ENCODE data around the gene ARHGAP4. TPM values are rescaled to one million over a fixed set of nuclear protein-coding genes. Genes with fewer than 3 reads are reported as not detected.
A peak's percentile ranks its signal among the peaks of the same experiment; 100 is the strongest.

ARHGAP4 gene
- total RNA-seq, 2 donors from 2014 or later, result 56.0 to 65.0 TPM

GRCh38 chrX:153947009-153947769 lies 21.1 kb upstream of the ARHGAP4 start:
- whole genome bisulfite sequencing, 2 experiments (ENCODE audit: insufficient coverage in 1 of 2, insufficient read length in 1 of 2), result 40 to 42% methylated on average over 1 to 15 of the region's 19 CpGs
- H3K4me3 ChIP-seq (ENCODE audit: low read length), result no peak overlapping the region
- H3K27me3 ChIP-seq (ENCODE audit: control insufficient read depth, insufficient read depth, low read length, poor library complexity, severe bottlenecking), result no peaks in the 10 kb centered on the region
- H3K4me1 ChIP-seq (ENCODE audit: control insufficient read depth, insufficient read depth, low read length), result no peaks in the 10 kb centered on the region
- no peak overlapping the region for H3K9ac ChIP-seq (ENCODE audit: extremely low read depth, low read length, poor library complexity, severe bottlenecking)
- H3K27ac ChIP-seq (ENCODE audit: low read depth, low read length), result peak overlapping the region; percentile 80
- peak; percentile 90 for DNase-seq
- H3K4me3 Mint-ChIP-seq, result no peak overlapping the region
- no peaks in the 10 kb centered on the region for H3K9me3 ChIP-seq (ENCODE audit: control insufficient read depth, low read length)
- peaks cover 43% of the 10 kb centered on the region for H3K36me3 Mint-ChIP-seq (ENCODE audit: low read depth)
- peak overlapping the region; percentile 62 for H3K27ac Mint-ChIP-seq
- TF ChIP-seq, protein P1, sequence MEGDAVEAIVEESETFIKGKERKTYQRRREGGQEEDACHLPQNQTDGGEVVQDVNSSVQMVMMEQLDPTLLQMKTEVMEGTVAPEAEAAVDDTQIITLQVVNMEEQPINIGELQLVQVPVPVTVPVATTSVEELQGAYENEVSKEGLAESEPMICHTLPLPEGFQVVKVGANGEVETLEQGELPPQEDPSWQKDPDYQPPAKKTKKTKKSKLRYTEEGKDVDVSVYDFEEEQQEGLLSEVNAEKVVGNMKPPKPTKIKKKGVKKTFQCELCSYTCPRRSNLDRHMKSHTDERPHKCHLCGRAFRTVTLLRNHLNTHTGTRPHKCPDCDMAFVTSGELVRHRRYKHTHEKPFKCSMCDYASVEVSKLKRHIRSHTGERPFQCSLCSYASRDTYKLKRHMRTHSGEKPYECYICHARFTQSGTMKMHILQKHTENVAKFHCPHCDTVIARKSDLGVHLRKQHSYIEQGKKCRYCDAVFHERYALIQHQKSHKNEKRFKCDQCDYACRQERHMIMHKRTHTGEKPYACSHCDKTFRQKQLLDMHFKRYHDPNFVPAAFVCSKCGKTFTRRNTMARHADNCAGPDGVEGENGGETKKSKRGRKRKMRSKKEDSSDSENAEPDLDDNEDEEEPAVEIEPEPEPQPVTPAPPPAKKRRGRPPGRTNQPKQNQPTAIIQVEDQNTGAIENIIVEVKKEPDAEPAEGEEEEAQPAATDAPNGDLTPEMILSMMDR (conservative IDR thresholded peaks at IDR 0.05), result peak; percentile 96
- no peaks in the 10 kb centered on the region for H3K27me3 Mint-ChIP-seq (ENCODE audit: insufficient read depth)
- peaks cover 7% of the 10 kb centered on the region for H3K4me1 Mint-ChIP-seq
- H3K9me3 Mint-ChIP-seq, result peaks cover 9% of the 10 kb centered on the region
- peaks cover 15% of the 10 kb centered on the region for H3K36me3 ChIP-seq (ENCODE audit: control insufficient read depth, insufficient read depth, low read length)

GRCh38 chrX:153945956-153946943 lies 20.2 kb upstream of the ARHGAP4 start:
- no peaks in the 10 kb centered on the region for H3K4me1 ChIP-seq (ENCODE audit: control insufficient read depth, insufficient read depth, low read length)
- peaks cover 7% of the 10 kb centered on the region for H3K36me3 ChIP-seq (ENCODE audit: control insufficient read depth, insufficient read depth, low read length)
- H3K4me3 Mint-ChIP-seq, result no peak overlapping the region
- H3K9ac ChIP-seq (ENCODE audit: extremely low read depth, low read length, poor library complexity, severe bottlenecking), result no peak overlapping the region
- TF ChIP-seq, protein P1 (conservative IDR thresholded peaks at IDR 0.05), result no peak
- no peak for DNase-seq
- peaks cover 11% of the 10 kb centered on the region for H3K9me3 Mint-ChIP-seq
- no peaks in the 10 kb centered on the region for H3K9me3 ChIP-seq (ENCODE audit: control insufficient read depth, low read length)
- H3K27ac Mint-ChIP-seq, result peak overlapping the region; percentile 48
- H3K27me3 Mint-ChIP-seq (ENCODE audit: insufficient read depth), result no peaks in the 10 kb centered on the region
- H3K4me3 ChIP-seq (ENCODE audit: low read length), result no peak overlapping the region
- 95 to 97% methylated on average over 7 to 23 of the region's 24 CpGs for WGBS, 2 experiments (ENCODE audit: insufficient coverage in 1 of 2, insufficient read length in 1 of 2)
- peaks cover 35% of the 10 kb centered on the region for H3K36me3 Mint-ChIP-seq (ENCODE audit: low read depth)
- H3K27me3 ChIP-seq (ENCODE audit: control insufficient read depth, insufficient read depth, low read length, poor library complexity, severe bottlenecking), result no peaks in the 10 kb centered on the region
- H3K4me1 Mint-ChIP-seq, result peaks cover 7% of the 10 kb centered on the region
- H3K27ac ChIP-seq (ENCODE audit: low read depth, low read length), result no peak overlapping the region

- H3K27me3 ChIP-seq (ENCODE audit: control insufficient read depth, insufficient read depth, low read length, poor library complexity, severe bottlenecking), result no peaks in the 10 kb centered on the region
- H3K4me1 ChIP-seq (ENCODE audit: control insufficient read depth, insufficient read depth, low read length), result no peaks in the 10 kb centered on the region
- DNase-seq, result no peak
- H3K4me3 ChIP-seq (ENCODE audit: low read length), result no peak overlapping the region
- no peak overlapping the region for H3K9ac ChIP-seq (ENCODE audit: extremely low read depth, low read length, poor library complexity, severe bottlenecking)
- 83% methylated on average over 3 of the region's 6 CpGs; no CpG with 5 or more reads in 1 of the 2 experiments for WGBS, 2 experiments (ENCODE audit: insufficient coverage in 1 of 2, insufficient read length in 1 of 2)
- TF ChIP-seq, protein P1 (conservative IDR thresholded peaks at IDR 0.05), result no peak
- H3K27me3 Mint-ChIP-seq (ENCODE audit: insufficient read depth), result no peaks in the 10 kb centered on the region
- no peak overlapping the region for H3K27ac Mint-ChIP-seq
- H3K9me3 ChIP-seq (ENCODE audit: control insufficient read depth, low read length), result no peaks in the 10 kb centered on the region
- peaks cover 7% of the 10 kb centered on the region for H3K4me1 Mint-ChIP-seq
- no peak overlapping the region for H3K27ac ChIP-seq (ENCODE audit: low read depth, low read length)
- H3K9me3 Mint-ChIP-seq, result peaks cover 21% of the 10 kb centered on the region
- peak overlapping the region; percentile 49 for H3K4me3 Mint-ChIP-seq
- peaks cover 2% of the 10 kb centered on the region for H3K36me3 ChIP-seq (ENCODE audit: control insufficient read depth, insufficient read depth, low read length)
- H3K36me3 Mint-ChIP-seq (ENCODE audit: low read depth), result peaks cover 20% of the 10 kb centered on the region
Observed at GRCh38 chrX:153944800-153945150, 18.7 kb upstream of the ARHGAP4 start.
